HCEC 1CT (cell line): ENCODE measurements around the gene RFTN2.
A peak's percentile ranks its signal among the peaks of the same experiment; 100 is the strongest.
"Not testable (repeated sequence)": the region's sequence is repeated elsewhere in the genome, so short reads cannot be mapped to it uniquely, and the experiment has no call there.

Source experiments
- DNase-seq: peaks from one replicate; pipeline ENCODE4 v3.0.0-alpha.2; 2017

Gene RFTN2

DNA sequence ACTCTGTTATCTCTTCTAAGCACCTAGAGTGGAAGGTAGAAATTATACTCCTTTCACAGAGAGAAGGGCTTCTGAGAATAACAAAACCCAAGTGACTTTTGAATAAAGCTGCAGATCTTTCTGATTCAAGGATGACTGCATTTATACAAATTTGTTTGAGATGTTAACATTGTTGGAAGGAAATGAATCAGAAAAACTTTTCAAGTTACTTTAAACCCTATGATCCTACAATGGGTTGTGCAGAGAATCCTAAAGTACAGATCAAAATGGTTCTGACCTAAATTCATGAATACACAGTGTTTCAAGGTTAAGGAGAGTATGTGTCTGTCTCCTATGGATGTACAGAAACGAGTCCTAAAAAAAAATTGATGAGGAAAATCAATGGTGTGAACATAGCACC lies 1.8 kb downstream of the RFTN2 start:
- DNase-seq, result no peak

DNA sequence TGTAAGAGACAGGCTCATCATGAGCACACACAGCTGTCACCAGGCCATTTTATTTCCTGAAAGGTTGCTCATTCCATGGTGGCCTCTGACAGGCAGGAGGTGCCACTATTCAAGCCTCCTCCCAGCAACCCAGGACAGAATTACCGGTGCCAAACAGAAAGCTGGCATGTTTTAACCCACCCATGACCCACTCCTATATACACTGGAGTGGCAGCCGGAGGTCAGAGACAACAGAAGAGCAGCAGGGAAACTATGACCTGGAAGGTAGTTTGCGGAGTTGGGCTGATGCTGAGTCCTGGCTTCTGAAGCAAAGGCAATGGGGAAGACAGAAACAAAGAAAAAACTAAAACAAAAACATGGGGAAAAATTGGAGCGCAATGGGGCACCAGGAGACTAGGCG lies 2.3 kb downstream of the RFTN2 start:
- no peak for DNase-seq

- DNase-seq, result no peak
These were observed 3.0 kb downstream of the RFTN2 start for GRCh38 chr2:197672371-197672893.

DNA sequence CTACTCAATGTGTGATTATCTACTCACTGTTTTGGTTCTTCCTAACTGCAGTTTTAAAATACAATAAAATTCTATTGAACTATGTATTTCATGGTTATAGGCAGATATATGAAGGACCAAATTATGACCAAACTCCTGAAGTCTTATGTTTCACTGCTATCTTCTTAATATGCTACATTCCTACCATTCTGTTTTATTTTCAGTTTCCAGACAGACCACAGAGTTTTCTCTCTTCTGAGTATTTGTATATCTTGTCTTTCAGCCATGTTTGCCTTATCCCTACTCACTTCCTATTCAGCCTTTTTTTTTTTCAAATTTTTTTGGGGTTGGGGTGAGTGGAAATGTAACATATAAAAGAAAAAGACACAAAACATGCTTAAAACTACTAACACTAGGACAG lies 6.3 kb downstream of the RFTN2 start:
- no peak for DNase-seq

GRCh38 chr2:197668296-197668695 lies 7.1 kb downstream of the RFTN2 start:
- no peak for DNase-seq

GRCh38 chr2:197666277-197666676 lies 9.1 kb downstream of the RFTN2 start:
- no peak for DNase-seq

DNA sequence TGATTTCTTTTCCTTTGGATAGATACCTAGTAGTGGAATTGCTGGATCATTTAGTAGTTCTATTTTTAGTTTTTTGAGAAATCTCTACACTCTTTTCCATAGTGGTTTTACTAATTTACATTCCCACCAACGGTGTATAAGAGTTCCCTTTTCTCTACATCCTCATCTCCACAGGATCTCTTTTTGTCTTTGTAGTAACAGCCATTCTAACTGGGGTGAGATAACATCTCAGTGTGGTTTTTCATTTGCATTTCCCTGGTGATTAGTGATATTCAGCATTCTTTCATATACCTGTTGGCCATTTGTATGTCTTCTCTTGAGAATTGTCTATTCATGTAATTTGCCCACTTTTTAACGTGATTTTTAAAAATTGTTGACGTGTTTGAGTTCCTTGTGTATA lies 13.8 kb downstream of the RFTN2 start:
- no peak for DNase-seq

DNA sequence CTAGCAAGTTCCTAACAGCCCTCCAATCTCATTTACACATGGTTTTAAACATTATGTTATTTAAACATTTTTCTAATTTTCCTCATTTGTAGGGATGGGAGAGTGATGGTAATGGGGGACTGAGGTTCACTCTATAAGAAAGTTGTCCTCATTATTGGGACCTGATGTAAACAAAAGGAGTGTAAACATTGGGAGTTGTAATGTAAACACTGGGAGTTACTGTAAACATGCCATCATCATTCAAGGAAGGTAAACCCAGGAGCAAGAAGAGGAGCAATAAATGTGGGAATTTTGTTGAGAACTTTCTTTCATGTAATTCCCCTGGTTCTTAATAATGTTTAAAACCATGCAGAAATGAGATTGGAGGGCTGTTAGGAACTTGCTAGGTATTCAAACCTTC lies 17.8 kb downstream of the RFTN2 start:
- DNase-seq, result no peak

DNA sequence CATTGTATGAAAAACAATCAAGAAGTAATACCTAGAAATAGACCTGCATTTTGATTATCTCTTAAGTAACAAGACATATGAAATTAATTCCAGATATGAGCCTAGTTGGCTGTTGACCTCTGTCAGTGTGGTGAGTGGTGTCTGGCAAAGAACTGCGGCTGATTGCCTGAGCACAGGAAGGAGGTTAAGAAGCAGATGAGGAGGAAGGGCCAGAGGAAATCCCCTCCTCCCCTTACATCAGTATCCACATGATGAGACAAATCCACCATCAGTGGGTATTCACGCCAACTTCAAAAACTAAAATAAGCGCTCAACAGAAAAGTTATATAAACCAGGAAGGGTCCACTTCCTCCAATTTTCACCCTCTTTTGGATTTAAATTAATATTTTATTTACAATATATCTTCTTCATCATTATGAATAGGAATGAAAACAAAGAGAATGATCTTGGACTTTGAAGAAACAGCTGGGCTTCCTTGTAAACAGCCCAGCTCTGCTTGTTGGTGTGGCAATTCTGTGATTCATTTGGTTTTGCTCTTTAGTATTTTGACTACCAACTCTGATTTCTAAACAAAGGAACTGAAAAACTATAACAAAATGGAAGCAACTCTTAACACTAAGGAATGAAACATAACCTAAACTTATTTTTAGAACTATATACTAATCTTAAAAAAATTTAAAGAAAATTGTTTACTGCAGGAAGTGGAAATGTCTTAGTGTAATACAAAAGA lies 27.3 kb downstream of the RFTN2 start:
- DNase-seq, result peak; percentile 73

- no peak for DNase-seq
These were observed 33.7 kb downstream of the RFTN2 start for GRCh38 chr2:197641666-197642065.

DNA sequence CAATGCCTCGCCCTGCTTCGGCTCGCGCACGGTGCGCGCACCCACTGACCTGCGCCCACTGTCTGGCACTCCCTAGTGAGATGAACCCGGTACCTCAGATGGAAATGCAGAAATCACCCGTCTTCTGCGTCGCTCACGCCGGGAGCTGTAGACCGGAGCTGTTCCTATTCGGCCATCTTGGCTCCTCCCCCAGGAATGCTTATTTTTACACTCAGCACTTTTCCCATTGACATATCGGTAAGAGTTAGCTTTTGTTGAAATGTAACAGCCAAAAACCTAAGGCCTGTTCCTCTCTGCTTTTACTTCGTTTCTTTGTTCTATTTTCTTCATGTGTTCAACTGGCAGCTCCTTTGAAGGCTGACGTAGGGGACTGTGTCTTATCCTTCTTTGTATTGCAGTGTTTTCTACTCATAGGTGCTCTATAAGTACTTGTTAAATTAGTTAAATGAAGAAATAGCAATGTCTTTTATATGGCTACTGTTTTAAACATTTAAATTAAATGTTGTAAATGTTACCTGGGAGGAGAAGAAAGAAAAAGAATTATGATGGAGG lies 34.7 kb downstream of the RFTN2 start:
- DNase-seq, result not testable (repeated sequence)

DNA sequence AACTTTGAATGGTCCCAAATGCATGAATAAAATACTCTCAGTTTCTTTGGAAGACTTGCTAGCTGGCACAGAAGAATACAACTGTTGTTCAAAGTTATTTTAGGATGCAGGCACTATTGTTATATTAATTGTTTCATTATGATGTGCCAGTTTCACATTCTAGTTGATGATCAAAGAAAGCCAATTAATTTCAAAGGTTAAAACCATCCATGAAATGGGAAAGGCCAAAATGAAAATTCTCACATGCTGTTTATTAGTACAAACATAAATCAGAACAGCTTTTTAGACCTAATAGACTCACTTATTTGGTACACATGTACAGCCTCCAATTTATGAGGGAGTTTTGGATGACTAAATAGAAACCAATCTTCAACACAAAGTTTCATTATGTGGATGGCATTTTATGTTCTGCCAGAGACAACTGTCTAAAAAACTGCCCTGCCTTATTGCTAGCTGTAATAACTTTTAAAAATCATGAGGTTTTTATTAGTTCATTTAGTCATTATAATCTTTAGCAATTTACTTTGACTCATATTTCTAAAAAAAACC lies 42.2 kb downstream of the RFTN2 start:
- DNase-seq, result no peak

DNA sequence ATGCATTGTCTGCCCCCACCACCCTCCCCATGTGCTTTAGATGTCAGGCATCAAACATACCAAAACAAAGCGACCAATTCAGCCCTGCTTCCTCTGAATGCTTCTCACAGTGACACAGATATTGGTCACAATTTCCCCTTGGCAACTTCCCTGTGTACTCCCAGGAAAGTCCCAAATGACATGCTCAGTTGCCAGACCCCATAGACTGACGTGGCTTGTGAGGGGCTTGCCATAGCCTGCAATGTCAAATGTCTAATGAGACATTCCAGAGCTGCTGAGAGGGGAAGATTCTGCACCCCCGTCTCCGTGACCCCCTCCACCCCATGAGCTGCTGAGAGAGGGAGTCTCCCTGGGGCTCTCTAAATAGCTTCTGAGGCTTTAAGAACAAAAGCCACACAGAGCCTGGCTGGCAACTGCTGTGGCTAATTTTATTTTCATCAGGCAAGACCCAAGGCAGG lies 47.3 kb downstream of the RFTN2 start:
- no peak for DNase-seq

- no peak for DNase-seq
These were observed 48.3 kb downstream of the RFTN2 start for GRCh38 chr2:197626965-197627625.

- no peak for DNase-seq
These were observed 55.3 kb downstream of the RFTN2 start for GRCh38 chr2:197620133-197620532.

DNA sequence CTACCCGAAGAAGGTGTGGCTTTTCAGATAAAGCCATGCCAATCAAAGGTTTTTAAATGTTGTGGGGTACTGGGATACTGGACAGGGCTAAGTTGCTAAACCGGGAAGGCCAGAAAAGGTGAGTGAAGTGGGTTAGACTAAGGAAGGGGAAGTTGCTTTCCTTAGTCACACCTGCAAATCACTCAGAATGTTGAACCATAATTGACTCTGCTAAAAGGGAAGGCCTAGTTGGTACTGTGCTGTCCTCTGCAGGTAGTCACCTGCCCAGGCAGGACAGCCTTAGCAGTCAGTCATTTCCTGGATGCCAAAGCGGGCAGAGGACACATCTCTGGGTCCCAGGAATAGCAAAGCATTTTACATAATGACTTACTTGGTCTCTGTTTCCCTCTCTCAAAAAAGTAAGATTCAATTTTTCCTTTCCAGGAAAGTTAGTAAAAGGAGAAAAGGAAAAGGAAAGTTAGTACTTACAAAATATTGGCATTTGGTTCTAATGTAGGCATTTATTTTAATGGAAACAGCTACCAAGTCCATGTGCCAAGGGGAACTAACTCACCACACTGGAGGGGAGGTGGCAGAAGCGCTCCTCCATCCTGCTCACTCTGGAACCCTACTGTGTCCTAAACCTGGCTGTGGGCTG lies 60.3 kb downstream of the RFTN2 start:
- no peak for DNase-seq

- DNase-seq, result no peak
These were observed 60.9 kb downstream of the RFTN2 start for GRCh38 chr2:197614532-197614931.

GRCh38 chr2:197613509-197613987 lies 61.8 kb downstream of the RFTN2 start:
- peak; percentile 27 for DNase-seq

GRCh38 chr2:197606180-197606579 lies 69.2 kb downstream of the RFTN2 start:
- DNase-seq, result no peak

GRCh38 chr2:197604117-197604860 lies 71.1 kb downstream of the RFTN2 start:
- no peak for DNase-seq

GRCh38 chr2:197601726-197602125 lies 73.7 kb downstream of the RFTN2 start:
- no peak for DNase-seq

DNA sequence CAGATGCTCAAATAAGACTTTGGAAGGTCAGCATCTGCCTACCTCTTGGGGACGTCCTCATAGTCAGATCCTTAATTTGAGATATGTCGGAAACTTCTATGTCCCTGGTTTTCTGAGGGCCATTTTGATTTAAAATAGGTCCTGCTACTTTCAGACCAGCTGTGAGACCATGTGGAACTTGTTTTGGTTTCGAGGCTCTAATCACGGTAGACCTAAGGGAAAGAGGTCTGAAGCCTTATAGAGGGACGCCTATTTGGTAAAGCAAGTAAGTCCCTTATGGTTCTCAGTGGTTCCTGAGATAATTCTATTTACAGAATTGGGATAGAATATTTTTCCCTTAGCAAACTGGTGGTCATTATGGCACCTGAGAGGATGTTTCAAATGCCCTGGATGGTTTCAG lies 75.1 kb downstream of the RFTN2 start:
- no peak for DNase-seq
